HUES64 (cell line): ENCODE data around the gene PIGU.

ENCODE experiments used
- H3K27ac ChIP-seq: 2 replicates; pipeline ENCODE4 v1.7.0; 2013; ENCODE audit warnings: low read depth, low read length, inconsistent platforms
- H3K27me3 ChIP-seq: 2 replicates; pipeline ENCODE4 v1.6.1; 2013; ENCODE audit warnings: mild to moderate bottlenecking, low read length; ENCODE audit not compliant: insufficient read depth
- H3K36me3 ChIP-seq: 2 replicates; pipeline ENCODE4 v1.6.1; 2013; ENCODE audit warnings: mild to moderate bottlenecking, low read length; ENCODE audit not compliant: insufficient read depth
- H3K4me1 ChIP-seq: 2 replicates; pipeline ENCODE4 v1.6.1; 2013; ENCODE audit warnings: mild to moderate bottlenecking, low read length, moderate library complexity; ENCODE audit not compliant: insufficient read depth
- H3K4me3 ChIP-seq: 2 replicates; pipeline ENCODE4 v1.5.1; 2013; ENCODE audit warnings: mild to moderate bottlenecking, low read length, moderate library complexity
- H3K9ac ChIP-seq: 2 replicates; pipeline ENCODE4 v1.6.1; 2013; ENCODE audit warnings: mild to moderate bottlenecking, low read depth, low read length
- H3K9me3 ChIP-seq: 2 replicates; pipeline ENCODE4 v1.6.1; 2013; ENCODE audit warnings: low read depth, low read length; ENCODE audit not compliant: insufficient read depth
- WGBS: fragments of 150-250, 120-280 bp; methylation state at CpG from one replicate; pipeline ENCODE4 v1.1.7; 2013; ENCODE audit warnings: missing lambda C conversion rate; 5-methylcytosine and 5-hydroxymethylcytosine counted together

Gene PIGU

GRCh38 chr20:34574426-34574825, 102.5 kb downstream of the PIGU start:
- Histone ChIP-seq H3K4me1 (no peaks in the 10 kb centered on the region), H3K9me3 (no peaks in the 10 kb centered on the region), H3K27me3 (no peaks in the 10 kb centered on the region), H3K27ac (no peak overlapping the region), H3K4me3 (no peak overlapping the region), H3K9ac (no peak overlapping the region), H3K36me3 (peaks cover 20% of the 10 kb centered on the region)
- WGBS, result 93% methylated on average over 5 of the region's 5 CpGs

GRCh38 chr20:34573541-34574300, 103.2 kb downstream of the PIGU start:
- no peaks in the 10 kb centered on the region for H3K4me1 ChIP-seq
- 95% methylated on average over 7 of the region's 7 CpGs for WGBS
- H3K4me3 ChIP-seq, result no peak overlapping the region
- H3K36me3 ChIP-seq, result peaks cover 20% of the 10 kb centered on the region
- no peak overlapping the region for H3K27ac ChIP-seq
- no peaks in the 10 kb centered on the region for H3K27me3 ChIP-seq
- H3K9me3 ChIP-seq, result no peaks in the 10 kb centered on the region
- H3K9ac ChIP-seq, result no peak overlapping the region

GRCh38 chr20:34571753-34572152, 105.1 kb downstream of the PIGU start:
- Histone ChIP-seq H3K27ac (no peak overlapping the region), H3K9me3 (no peaks in the 10 kb centered on the region), H3K36me3 (peaks cover 20% of the 10 kb centered on the region), H3K4me1 (peaks cover 8% of the 10 kb centered on the region; the same call in 1 of the 2 replicates), H3K9ac (no peak overlapping the region), H3K27me3 (no peaks in the 10 kb centered on the region), H3K4me3 (no peak overlapping the region)
- 86% methylated on average over 5 of the region's 5 CpGs for WGBS

- Histone ChIP-seq H3K27ac (no peak overlapping the region), H3K9ac (no peak overlapping the region), H3K4me3 (no peak overlapping the region), H3K36me3 (peaks cover 20% of the 10 kb centered on the region), H3K27me3 (no peaks in the 10 kb centered on the region), H3K4me1 (peaks cover 8% of the 10 kb centered on the region; the same call in 1 of the 2 replicates), H3K9me3 (no peaks in the 10 kb centered on the region)
- whole genome bisulfite sequencing, result 77% methylated on average over 3 of the region's 3 CpGs
These were observed 106.0 kb downstream of the PIGU start for GRCh38 chr20:34570859-34571306.

GRCh38 chr20:34569598-34569997, 107.3 kb downstream of the PIGU start:
- H3K36me3 ChIP-seq, result peaks cover 20% of the 10 kb centered on the region
- no peak overlapping the region for H3K4me3 ChIP-seq
- H3K27me3 ChIP-seq, result no peaks in the 10 kb centered on the region
- no peak overlapping the region for H3K9ac ChIP-seq
- no peaks in the 10 kb centered on the region for H3K9me3 ChIP-seq
- peaks cover 8% of the 10 kb centered on the region; the same call in 1 of the 2 replicates for H3K4me1 ChIP-seq
- WGBS, result 85% methylated on average over 2 of the region's 2 CpGs
- H3K27ac ChIP-seq, result no peak overlapping the region

- H3K36me3 ChIP-seq, result peaks cover 10% of the 10 kb centered on the region
- peaks cover 8% of the 10 kb centered on the region; the same call in 1 of the 2 replicates for H3K4me1 ChIP-seq
- no peaks in the 10 kb centered on the region for H3K27me3 ChIP-seq
- H3K27ac ChIP-seq, result no peak overlapping the region
- H3K9ac ChIP-seq, result no peak overlapping the region; the same call in 1 of the 2 replicates
- WGBS, result 81% methylated on average over 15 of the region's 15 CpGs
- no peaks in the 10 kb centered on the region for H3K9me3 ChIP-seq
- no peak overlapping the region for H3K4me3 ChIP-seq
These were observed 108.7 kb downstream of the PIGU start for GRCh38 chr20:34567892-34568865.

- Histone ChIP-seq H3K4me3 (no peak overlapping the region), H3K27ac (no peak overlapping the region), H3K9ac (no peak overlapping the region; the same call in 1 of the 2 replicates), H3K4me1 (peaks cover 8% of the 10 kb centered on the region; the same call in 1 of the 2 replicates), H3K9me3 (no peaks in the 10 kb centered on the region), H3K36me3 (peaks cover 9% of the 10 kb centered on the region), H3K27me3 (no peaks in the 10 kb centered on the region)
- 88% methylated on average over 9 of the region's 9 CpGs for WGBS
These were observed 109.7 kb downstream of the PIGU start for GRCh38 chr20:34566978-34567891.

GRCh38 chr20:34564833-34565232, 112.1 kb downstream of the PIGU start:
- Histone ChIP-seq H3K36me3 (no peaks in the 10 kb centered on the region), H3K4me3 (no peak overlapping the region), H3K9me3 (no peaks in the 10 kb centered on the region), H3K27me3 (no peaks in the 10 kb centered on the region), H3K27ac (no peak overlapping the region), H3K9ac (no peak overlapping the region), H3K4me1 (peaks cover 8% of the 10 kb centered on the region; the same call in 1 of the 2 replicates)
- 89% methylated on average over 7 of the region's 7 CpGs for WGBS

- Histone ChIP-seq H3K36me3 (no peaks in the 10 kb centered on the region), H3K27ac (no peak overlapping the region), H3K9ac (no peak overlapping the region), H3K4me3 (no peak overlapping the region), H3K27me3 (no peaks in the 10 kb centered on the region; the same call in 1 of the 2 replicates), H3K9me3 (no peaks in the 10 kb centered on the region), H3K4me1 (no peaks in the 10 kb centered on the region)
- 70% methylated on average over 4 of the region's 5 CpGs for WGBS
These were observed 114.3 kb downstream of the PIGU start for GRCh38 chr20:34562641-34563040.

GRCh38 chr20:34561661-34562060, 115.2 kb downstream of the PIGU start:
- H3K27ac ChIP-seq, result no peak overlapping the region
- H3K27me3 ChIP-seq, result no peaks in the 10 kb centered on the region; the same call in 1 of the 2 replicates
- H3K9me3 ChIP-seq, result no peaks in the 10 kb centered on the region
- 95% methylated on average over 10 of the region's 10 CpGs for WGBS
- no peaks in the 10 kb centered on the region for H3K36me3 ChIP-seq
- no peaks in the 10 kb centered on the region for H3K4me1 ChIP-seq
- H3K9ac ChIP-seq, result no peak overlapping the region
- H3K4me3 ChIP-seq, result no peak overlapping the region
